HG03139 (cell line): ENCODE measurements around the gene SH3PXD2B.

ENCODE experiments used
- ATAC-seq: cut with Tn5 transposase; IDR thresholded peaks from one replicate; pipeline ENCODE4 v1.9.1; 2021; ENCODE audit not compliant: unreplicated experiment

The SH3PXD2B gene

GRCh38 chr5:172453986-172454357 lies 353 bp downstream of the SH3PXD2B start:
- no peak for ATAC-seq

DNA sequence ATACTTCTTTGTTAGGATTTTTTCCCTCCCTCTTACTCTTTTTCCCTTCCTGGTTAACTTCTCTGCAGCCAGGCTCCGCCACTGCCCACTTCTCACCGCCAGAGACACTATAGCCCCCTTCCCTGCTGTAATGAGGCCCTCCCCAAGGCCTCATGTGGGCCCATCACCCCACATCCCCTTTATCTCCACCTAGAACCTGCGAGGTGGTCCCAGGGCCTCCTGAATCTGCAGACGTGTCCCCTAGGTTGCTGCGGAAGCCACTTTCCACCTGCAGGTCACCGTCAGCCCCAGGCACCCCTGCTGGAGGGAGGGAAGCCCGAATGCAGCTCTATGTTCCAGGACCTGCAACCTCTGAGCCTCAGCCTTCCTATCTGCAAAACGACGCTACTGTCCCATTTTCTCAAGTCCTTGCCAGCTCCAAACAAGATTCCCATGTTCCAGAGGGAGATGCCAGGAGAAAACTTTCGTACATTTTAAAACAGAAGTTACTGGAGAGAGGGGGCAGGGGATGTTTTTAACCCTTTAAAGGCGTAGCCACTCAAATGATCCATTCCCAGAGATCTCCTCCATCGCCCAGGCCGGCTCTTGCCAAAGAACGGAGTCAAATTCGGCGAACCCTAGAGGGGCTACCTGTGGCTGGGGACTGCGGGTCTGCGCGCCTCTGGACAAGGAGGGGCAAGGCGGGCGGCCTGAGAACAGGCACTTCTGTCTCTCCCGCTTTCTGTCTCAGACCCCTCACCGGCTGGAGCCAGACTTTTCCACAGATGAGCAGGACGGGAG lies 929 bp downstream of the SH3PXD2B start:
- no peak for ATAC-seq

GRCh38 chr5:172452398-172453205 lies 1.7 kb downstream of the SH3PXD2B start:
- ATAC-seq, result no peak

GRCh38 chr5:172451771-172452197 lies 2.5 kb downstream of the SH3PXD2B start:
- no peak for ATAC-seq

GRCh38 chr5:172450861-172451695 lies 3.2 kb downstream of the SH3PXD2B start:
- no peak for ATAC-seq

GRCh38 chr5:172450453-172450852 lies 3.9 kb downstream of the SH3PXD2B start:
- no peak for ATAC-seq

DNA sequence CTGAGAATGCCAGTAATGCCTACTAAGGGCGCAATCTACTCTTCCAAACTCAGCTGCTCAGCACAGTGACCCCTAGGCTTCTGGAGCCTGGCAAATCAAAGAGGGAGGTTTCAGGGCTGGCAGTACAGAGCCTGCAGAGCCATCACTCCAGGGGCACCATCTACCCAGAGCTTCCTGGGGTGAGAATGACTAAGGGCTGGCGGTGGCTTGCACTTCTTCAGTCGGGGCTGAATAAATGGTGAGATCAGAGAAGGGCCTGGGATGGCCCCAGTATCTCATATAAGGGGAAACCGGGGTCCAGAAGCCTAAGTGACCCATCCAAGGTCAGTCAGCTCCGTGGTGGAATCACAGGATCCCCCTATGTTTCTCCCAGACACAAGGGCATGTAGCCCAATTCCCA lies 5.3 kb downstream of the SH3PXD2B start:
- ATAC-seq, result no peak

GRCh38 chr5:172447646-172448365 lies 6.5 kb downstream of the SH3PXD2B start:
- ATAC-seq, result no peak

GRCh38 chr5:172446336-172447051 lies 7.8 kb downstream of the SH3PXD2B start:
- no peak for ATAC-seq

DNA sequence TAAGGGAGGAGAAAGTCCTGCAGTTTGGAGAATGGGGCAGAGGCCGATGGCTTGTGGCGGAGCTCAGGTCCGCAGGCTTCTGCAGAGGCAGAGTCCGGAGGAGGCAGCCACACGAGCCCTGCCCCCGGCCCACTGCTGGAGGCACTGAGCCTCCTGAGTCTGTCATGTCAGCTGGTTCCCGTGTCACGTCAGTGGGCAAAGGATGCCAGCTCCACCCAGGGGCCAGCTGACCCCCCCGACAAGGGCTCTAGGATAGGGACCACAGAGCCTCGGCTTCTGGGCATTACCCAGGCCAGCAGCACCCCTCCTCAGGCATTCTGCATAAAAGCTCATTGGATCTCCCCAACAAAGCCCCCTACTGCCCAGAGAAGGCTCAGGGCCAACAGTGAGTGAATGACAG lies 8.5 kb downstream of the SH3PXD2B start:
- no peak for ATAC-seq

DNA sequence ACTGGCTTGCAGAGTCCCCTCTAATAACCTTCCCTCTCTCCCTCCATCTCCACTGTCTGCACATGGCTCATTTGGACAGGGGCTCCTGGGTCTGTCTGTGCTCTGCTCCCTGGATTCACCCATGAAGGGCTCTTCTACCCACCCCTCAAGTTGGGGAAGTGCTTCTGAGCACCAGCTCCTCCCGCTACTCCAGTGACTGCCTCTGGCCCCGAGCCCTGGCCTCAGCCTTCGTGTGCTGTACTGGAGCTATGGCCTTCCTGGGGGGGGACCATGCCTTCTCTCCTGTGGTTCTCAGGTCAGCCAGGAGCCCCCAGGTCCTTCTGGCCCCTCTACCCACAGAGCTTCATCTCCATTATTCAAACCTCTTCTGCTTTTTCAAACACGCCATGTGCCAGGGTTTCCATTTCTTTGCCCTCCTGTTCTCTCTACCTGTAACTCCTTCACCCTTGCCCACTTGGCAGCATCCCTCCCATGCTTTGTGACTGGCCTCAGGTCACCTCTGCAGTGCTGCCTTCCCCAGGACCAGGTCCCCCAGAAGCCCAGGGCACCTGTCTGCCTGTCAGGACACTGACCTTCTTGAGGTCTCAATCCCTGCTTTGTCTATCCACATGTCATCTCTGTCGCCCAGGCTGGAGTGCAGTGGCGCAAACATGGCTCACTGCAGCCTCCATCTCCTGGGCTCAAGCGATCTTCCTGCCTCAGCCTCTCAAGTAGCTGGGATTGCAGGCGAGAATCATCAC lies 9.5 kb downstream of the SH3PXD2B start:
- no peak for ATAC-seq

DNA sequence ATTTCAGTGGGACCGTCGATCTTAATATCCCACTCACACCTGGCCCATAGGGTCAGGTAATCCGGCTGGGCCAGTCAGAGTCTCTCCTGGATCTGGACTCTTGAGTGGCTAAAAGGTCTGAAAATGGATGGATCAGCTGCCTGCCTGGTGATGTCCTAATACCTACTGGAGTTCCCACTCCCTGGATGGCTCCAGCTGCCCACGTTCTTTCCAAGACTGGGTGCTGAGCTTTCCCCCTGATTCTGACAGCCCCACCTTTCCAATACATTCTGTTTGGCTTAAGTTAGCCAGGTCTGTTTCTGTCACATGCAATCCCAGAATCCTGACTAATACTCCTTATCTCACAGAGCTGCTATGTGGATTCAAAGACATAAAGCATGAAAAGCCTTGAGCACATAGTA lies 10.2 kb downstream of the SH3PXD2B start:
- no peak for ATAC-seq

- ATAC-seq, result no peak
Observed at GRCh38 chr5:172443441-172444109, 10.8 kb downstream of the SH3PXD2B start.

DNA sequence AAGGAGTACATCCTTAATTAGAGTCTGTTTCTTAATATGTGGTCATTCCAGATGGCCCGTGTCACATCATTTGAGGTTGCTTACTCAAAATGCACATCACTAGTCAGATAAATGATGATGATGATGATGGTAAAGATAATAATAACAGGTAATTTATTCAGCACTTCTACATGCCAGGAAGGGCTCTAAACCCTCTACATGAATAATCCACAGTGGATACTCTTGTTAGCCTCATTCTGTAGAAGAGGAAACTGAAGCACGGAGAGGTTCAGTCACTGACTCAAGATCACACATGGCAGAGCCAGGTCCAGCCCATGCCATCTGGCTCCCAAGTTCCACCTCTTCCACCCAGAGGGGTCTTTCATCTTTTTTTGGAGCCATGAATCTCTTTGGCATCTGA lies 11.7 kb downstream of the SH3PXD2B start:
- no peak for ATAC-seq

DNA sequence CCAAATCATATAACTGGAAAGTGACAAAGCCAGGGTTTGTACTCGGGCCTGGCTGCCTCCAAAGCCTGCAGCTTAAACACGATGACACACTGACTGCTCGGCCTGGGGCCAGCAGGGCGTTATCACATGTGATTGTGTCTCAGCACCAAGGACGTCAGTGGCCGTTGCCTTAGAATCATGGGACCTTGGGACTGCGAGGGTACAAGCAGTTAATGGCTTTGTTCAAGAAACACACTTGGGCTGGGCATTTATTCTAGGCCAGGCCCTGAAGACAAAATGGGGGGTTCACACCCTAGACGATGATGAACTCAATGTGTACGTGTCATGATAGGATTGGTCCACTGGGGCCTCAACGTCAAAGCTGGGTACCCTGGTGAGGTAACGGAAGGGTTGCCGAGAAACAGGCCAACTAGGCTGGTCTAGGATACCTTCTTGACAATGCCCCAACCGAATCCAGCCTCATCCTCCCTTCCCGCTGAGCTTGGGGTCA lies 13.0 kb downstream of the SH3PXD2B start:
- no peak for ATAC-seq

DNA sequence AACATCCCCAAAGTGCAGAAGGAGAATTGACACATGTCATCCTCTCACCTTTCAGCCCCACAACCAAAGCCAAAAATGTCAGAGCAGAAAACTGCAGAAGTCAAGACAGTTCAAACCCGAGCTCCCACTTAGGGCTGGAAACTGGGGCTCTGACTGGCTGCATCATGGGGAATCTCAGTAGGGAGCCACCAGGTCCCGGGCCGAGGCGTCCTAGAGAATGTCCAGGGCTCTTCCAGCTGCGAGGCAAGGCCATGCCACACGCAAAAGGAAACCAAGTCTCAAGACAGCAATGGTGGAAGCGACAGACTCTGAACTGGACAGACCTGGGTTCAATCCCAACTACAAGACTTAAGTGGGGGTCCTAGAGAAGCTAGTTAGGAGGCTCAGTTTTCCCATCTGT lies 13.8 kb downstream of the SH3PXD2B start:
- no peak for ATAC-seq

DNA sequence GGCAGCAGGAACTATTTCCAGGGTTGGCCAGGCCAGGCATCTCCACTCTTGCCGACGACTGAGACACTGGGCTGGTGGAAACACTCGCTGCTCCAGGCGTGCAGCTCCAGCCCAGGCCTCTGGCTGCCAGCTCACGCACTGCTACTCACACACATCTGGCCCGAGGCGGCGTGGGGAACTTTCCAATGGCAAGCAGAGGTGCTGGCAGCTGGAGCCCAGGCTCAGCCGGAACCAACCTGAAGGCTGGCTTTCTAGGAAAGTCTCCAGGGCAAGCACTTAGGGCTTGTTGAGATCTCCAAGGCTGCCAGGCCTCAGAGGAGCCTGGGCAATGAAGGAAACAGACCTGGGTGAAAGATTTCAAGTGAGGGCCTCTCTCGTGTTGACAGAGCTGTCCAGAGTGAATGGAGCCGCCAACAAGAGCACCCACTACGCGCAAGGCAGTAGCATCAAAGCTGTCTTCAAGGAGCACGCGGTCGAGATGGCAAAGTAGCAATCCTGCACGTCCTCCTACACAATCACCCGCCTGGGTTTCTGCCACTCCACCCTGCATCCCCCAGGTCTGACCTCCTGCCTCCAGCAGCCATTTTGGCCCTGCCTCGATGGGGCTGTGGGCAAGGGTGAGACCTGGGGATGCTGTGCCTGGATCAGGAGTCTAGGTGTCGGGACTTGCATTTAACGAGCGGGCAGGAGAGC lies 14.4 kb downstream of the SH3PXD2B start:
- ATAC-seq, result no peak

DNA sequence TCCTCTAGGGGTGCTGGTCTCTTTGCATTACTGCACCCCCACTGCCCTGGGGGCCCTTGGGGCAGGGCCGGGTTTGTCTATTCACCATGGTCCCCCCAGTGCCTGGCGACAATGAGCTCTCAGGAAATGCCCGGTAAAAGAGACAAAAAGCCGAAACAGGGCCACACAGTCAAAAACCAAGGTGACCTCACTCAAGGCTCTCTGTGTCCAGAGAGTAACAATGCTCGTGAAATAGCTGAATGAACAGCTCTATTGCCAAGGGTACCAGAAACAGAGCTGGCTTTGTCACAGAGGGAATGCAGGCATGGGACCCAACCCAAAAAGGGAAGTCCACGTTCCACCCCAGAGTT lies 16.0 kb downstream of the SH3PXD2B start:
- no peak for ATAC-seq
